Measurements from ENCODE around the gene MYCN.
"Not testable (repeated sequence)": the region's sequence is repeated elsewhere in the genome, so short reads cannot be mapped to it uniquely, and the experiment has no call there.

Gene MYCN

DNA sequence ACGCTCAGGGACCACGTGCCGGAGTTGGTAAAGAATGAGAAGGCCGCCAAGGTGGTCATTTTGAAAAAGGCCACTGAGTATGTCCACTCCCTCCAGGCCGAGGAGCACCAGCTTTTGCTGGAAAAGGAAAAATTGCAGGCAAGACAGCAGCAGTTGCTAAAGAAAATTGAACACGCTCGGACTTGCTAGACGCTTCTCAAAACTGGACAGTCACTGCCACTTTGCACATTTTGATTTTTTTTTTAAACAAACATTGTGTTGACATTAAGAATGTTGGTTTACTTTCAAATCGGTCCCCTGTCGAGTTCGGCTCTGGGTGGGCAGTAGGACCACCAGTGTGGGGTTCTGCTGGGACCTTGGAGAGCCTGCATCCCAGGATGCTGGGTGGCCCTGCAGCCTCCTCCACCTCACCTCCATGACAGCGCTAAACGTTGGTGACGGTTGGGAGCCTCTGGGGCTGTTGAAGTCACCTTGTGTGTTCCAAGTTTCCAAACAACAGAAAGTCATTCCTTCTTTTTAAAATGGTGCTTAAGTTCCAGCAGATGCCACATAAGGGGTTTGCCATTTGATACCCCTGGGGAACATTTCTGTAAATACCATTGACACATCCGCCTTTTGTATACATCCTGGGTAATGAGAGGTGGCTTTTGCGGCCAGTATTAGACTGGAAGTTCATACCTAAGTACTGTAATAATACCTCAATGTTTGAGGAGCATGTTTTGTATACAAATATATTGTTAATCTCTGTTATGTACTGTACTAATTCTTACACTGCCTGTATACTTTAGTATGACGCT lies 5.8 kb downstream of the MYCN start:
- no peak for DNase-seq

DNA sequence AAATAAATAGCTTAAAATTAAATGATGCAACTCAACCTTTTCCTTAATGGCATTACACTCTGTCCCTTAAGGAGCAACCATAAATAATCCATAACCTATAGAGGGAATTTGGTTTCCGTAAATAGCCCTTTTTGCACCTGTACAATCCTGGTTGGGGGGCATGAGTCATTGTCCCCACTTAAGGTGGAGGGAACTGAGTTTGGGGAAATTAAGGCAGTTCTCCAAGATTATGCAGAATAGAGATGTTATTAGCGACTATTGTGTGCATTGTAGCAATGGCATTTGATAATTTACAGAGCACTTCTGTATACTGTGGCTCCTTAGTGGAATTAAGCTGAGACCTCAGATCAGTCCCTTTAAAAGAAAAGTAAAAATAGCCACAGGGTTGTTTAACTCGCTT lies 6.6 kb downstream of the MYCN start:
- no peak for DNase-seq

DNA sequence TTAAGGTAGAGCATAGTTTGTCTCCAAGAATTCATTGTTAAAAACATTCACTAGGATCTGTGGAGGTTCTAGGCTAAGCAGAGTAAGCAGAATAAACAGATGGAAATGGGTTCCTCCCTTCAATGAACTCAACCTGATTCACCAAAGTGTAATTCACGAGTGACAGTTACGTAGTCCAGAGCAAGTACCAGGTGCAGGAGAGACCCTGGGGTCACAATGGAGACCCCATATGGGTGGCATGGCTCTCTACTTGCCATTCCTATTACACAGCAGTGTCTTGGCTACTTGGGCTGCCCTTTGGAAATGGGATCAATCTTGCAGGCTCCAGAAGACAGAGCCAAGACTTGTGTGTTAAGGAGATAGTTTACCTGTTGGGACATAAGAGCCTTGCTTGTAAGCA lies 7.1 kb downstream of the MYCN start:
- no peak for DNase-seq

DNA sequence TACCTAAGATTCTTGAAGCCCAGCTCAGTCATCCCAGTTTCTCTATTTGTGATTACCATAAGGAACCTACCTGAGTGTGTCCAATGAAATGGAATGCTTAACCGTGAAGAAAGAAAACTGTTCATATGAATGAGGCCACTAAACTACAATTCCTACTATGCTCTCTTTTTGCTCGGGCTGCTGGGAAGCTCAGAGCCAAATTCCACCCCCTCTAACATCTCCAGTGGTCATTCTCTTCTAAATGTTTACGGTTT lies 8.3 kb downstream of the MYCN start:
- DNase-seq, result no peak

DNA sequence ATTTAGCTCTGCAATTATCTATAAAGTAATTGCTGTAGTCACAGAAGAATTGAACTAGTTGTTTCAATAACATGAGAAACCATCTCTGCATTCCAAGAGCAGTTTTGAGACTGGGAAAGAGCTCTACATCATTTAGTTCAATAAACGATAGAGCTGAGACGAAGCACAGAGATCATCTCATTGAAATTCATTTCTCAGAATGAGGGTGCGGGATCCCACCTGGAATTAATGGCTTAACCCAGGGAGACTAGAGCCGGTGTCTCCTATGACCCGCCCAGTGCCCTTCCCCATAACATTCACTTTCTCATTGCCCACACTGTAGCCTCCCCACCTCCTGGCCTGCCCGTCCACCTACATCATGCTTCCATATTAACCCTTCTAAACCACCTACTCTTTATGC lies 8.8 kb downstream of the MYCN start:
- no peak for DNase-seq

DNA sequence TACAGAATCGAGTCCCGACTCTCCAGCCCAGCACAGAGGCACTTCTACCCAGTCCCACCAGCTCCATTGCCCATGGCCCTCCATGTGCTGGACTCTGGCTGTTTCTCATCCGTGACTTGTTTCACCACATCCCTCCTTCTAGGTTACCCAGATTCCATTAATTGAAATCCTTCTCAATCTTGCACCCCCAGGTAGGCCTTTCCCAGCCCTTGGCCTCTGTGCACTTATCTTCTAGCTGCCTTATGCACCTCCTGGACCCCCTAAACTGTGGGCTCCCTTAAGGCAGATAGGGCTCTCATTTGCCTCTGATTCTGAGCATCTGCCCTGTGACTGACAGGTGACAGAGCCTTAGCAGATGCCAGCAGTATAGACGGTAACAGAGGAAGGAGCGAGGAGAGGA lies 9.2 kb downstream of the MYCN start:
- DNase-seq, result no peak

DNA sequence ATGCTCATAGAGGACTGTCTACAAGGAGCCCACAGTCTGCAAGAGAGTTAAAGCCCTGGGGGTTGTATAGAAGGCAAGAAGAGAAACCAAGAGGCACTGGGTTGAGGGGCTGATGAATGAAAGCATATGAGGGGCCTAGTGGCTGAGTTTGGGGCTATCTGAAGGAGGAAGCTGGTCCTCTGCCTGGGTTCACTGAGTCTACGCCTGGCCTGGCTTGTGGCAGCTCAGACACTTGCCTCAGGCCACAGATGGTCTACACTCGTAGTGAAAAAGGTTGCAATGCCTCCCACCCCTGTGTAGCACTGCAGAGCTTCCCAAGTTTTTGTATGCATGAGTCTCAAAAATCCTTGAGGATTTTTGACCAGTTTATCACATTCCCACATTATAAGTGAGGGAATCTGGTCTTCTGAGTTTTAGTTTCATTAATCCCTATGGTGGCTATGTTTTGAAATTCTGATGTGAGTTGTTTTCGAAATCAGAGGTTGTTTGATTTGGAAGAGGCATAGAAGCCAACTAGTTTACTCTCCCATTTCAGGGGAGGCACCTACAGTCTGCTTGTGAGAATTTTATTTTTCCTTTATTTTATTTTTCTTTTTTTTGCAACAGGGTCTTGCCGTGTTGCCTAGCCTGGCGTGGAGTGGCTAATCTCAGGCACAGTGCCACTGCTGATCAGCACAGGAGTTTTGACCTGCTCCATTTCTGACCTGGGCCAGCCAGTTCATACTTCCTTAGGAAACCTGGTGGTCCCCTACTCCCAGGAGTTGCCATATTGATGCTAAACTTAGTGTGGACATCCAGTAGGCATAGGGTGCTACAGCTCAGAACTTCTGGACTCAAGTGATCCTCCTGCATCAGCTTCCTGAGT lies 10.0 kb downstream of the MYCN start:
- no peak for DNase-seq

DNA sequence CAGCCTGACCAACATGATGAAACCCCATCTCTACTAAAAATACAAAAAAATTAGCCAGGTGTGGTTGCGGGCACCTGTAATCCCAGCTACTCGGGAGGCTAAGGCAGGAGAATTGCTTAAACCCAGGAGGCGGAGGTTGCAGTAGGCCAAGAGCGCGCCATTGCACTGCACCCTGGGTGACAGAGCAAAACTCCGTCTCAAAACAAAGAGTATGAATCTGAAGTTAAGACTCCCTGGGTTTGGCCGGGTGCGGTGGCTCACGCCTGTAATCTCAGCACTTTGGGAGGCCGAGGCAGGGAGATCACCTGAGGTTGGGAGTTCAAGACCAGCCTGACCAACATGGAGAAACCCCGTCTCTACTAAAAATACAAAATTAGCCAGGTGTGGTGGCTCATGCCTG lies 11.6 kb downstream of the MYCN start:
- DNase-seq, result not testable (repeated sequence)

DNA sequence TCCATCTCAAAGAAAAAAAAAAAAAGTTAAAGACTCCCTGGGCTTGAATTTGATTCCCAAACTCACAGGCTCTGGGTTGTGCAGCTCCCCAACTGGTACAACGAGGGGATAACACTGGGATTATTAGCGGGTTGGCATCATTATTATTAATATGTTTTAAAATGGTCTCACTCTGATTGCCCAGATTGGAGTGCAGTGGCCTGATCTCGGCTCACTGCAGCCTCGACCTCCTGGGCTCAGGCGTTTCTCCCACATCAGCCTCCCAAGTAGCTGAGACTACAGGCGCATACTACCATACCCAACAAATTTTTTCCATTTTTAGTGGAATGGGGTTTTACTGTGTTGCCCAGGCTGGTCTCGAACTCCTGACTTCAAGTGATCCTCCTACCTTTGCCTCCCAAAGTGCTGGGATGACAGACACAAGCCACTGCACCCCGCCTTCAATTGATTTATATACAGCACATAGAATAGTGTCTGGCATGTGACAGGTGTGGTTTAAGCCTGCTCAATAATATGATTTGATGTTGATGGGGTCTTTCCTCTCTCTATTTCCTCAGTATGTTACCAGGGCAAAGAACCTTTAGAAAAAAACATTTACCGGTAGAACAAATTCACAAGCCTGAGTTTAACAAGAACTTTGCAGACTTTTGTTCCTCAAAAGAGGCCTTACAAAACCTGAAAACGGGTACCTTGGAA lies 12.2 kb downstream of the MYCN start:
- no peak for DNase-seq

DNA sequence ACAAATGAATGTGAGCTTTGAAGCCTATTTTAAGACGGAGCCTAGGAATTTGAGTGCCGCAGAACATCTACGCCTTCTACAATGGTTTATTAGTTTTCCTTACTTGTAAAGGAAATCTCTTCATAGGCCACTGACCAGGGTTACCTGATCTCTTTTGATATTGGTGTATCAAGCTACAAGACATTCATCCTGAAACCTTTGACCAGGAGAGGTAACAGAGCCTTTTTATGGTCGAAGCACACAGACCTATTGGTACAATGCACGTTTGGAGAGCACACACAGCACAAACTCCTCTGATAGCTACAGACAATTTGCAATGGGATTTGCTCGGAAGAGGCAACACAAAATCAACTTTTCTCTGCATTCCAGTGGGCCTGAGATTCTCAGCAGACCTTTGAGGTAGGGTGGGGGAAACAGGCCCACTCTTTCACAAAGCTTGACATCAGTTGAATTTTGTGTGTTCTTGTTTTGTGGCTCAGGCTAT lies 12.8 kb downstream of the MYCN start:
- no peak for DNase-seq

DNA sequence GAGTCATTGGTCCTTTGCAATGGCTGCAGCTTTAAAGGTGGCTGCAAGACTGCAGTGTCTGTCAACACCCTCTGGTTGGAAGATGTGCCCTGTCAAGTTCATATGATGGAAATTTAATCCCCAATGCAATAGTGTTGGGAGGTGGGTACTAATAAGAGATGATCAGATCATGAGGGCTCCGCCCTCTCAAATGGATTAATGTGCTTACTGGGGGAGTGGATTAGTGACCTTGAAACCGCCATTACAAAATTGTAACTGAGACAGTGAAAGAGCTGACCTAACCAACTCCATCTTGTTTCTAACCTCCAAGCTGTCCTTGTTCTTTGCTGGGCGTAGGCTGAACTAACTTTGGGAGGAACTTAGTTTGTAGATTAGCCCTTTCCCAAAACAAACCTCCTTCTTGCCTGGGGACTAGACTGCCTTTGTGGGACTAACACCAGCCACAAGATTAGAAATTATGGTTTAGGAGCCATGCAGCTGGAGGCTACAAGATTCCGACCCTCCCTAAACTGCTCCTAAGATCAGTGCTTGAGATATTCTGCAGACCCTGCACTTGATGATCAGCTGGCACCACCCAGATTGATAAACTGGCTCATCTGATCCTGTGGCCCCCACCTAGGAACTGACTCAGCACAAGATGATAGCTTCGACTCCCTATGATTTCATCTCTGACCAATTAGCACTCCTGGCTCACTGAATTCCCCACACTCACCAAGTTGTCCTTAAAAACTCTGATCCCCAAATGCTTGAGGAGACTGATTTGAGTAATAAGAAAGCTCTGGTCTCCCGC lies 13.7 kb downstream of the MYCN start:
- no peak for DNase-seq

DNA sequence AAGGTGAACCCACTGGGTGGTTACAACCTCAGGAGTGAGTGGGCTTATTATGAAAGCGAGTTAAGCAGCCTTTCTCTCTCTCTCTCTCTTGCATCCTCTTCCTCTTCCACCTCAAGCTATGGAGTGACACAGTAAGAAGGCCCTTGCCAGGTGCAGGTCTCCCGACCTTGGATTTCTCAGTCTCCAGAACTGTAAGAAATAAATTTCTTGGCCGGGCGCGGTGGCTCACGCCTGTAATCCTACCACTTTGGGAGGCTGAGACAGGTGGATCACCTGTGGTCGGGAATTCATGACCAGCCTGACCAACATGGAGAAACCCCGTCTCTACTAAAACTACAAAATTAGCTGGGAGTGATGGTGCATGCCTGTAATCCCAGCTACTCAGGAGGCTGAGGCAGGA lies 14.4 kb downstream of the MYCN start:
- DNase-seq, result no peak

DNA sequence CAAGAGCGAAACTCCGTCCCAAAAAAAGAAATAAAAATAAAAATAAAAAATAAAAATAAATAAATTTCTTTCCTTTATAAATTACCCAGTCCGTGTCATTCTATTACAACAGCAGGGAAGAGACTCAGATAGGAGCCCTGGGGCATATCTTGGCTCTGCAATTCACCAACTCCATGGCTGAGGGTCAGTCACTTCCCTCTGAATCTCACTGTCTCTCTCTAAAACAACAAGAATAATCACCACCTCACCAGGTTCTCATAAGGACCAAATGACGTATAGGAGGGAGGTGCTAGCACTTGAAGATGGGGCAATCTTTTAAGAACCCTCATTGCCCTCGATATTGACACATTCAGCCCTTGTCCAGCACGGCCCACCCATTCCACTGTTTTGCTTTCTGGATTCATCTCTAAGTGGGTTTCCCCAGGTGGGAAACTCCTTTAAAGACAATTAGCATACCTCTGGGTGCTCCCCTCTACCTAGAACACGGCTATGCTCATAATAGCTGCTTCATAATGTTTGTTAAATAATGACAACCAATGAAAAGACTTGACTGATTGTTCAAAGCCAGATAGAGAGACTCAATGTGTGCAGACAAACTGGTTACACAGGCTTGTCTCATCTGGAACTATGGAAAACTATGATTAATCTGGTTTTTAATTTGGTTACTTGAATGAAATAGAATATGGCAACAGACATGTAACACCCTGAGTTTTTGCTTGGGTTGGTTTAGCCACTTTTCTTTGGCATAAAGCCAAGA lies 15.1 kb downstream of the MYCN start:
- no peak for DNase-seq

DNA sequence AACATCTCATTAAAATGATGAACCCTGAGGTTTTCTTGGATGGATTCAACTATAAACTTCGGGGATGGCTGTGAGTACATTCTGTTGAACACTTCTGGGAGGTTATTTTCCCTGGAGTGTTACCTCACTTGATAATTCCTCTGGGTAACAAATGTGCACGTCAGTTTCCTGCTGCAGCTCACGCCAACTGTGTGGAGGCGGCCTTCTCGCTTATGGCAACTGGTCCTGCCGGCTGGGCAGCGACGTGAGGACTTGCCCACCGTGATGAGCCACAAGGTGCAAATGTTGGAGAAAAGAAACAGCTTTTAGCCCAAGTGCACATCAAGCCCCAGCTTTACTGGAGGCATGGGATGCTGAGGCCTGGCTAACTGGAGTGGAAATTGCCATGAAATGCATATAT lies 15.9 kb downstream of the MYCN start:
- DNase-seq, result no peak

DNA sequence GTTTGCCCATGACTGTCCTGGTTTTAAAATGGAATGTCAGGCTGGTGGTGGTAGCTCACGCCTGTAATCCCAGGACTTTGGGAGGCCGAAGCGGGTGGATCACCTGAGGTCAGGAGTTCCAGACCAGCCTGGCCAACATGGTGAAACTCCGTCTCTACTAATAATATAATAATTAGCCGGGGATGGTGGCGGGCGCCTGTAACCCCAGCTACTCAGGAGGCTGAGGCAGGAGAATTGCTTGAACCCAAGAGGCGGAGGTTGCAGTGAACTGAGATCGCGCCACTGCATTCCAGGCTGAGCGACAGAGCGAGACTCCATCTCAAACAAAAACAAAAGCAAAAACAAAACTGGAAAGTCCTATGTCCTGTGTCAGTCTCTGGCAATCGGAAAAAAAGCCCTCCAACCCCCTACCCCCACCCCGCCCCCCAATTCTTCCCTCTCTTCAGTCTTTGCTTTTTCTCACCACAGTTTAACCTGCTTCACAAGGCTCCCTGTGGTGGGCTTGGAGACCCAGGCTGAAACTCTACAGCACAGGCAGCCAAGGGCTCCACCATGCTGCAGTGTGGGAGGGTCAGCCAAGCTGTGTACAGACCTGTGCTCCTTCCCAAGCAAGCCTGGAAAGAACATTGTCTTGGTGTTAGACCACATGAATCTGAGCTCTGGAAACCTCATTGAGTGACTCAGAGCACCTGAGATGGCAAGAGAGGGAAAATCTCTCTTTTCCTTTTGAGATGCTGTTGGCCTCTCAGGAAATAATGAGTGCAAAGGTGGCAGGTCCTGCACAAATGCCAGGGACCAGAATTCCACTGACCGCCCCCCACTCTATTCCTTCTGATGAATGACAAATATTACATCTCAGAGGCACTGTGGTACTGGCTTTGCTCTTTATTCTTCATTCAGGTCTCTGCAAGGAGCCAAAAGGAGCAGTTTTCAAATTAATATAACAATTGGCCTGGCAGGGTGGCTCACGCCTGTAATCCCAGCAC lies 16.7 kb downstream of the MYCN start:
- DNase-seq, result no peak

DNA sequence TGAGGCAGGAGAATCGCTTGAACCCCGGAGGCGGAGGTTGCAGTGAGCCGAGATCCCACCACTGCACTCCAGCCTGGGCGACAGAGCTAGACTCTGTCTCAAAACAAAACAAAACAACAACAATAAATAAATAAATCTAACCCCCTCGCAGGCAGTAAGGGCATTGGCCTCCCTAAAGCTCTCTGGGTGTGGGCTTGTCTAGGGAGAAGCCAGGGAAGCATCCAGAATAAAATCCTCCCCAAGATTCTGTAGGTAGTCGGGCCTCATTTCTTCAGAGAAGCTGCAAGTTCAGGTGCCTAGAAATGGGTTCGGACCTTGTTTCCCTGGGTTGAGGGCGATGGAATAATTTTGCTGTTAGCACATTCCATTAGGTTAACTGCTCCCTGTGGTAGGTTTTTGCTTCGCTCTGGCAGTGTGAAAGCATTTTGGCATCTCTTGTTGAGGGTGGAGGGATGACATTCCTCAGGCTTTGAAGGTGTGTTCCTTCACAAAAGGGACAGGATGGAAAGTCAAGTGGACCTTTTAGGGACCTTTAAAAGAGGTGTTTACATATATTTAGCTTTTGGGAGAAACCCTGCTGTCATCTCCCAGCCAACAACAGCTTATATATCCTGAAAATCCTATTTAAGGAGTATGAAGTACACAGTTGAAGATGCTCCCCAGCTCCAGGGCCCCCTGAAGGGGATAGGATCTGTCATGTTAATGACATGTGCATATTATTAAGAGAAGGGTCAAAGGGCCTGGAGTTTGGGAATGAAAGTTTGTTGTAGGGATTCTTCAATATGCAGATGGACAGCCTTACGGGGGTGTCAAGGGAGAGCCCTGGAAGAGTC lies 17.7 kb downstream of the MYCN start:
- no peak for DNase-seq

DNA sequence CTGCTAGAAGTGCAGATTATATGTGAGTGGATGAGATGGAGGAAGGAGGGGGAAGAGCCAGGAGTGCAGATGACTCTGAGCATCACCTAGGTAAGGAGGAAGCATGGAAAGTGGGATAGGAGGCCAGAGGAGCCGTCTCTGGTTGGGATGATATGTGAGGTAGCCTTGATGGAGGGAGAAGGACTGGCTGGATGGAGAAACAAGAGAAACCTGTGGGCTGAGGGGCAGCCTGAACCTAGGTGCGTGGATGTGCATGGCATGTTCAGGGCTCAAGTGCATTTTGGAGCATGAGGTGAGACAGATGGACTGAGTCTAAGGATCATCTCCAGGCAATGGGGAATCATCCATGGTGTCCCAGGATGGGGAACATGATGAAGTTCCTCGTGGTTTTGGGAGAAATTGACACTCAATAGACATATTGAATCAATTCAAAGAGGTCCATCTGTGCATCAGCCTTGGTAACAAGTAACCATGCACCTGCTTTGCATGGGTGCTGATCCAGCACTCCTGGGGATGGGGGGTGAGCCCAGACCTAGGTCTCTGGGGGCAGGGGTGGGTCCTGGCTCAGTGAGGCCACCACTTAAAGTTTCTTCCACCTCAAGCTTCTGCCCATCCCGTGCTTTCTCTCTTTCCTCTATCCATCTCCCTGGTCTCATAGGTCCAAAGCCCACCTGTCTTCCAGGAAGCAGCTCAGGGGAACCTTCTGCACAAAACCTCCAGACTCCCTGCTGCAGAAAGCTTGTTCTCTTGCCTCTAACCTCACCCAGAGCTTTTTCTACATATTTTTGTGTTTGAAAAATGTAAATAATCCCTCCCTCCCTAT lies 19.2 kb downstream of the MYCN start:
- DNase-seq, result no peak

DNA sequence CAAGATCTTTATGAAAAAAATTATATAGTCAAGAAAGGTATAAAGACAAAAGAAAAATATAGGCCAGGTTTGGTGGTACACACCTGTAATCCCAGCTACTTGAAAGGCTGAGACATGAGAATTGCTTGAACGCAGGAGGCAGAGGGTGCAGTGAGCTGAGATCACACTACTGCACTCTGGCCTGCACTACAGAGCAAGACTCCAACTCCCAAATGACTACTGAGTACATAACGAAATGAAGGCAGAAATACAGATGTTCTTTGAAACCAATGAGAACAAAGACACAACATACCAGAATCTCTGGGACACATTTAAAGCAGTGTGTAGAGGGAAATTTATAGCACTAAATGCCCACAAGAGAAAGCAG lies 19.8 kb downstream of the MYCN start:
- DNase-seq, result not testable (repeated sequence)
